B cell (primary cell): ENCODE measurements around the gene CRYBA1. TPM values are rescaled to one million over a fixed set of nuclear protein-coding genes. Genes with fewer than 3 reads are reported as not detected.

Experiments
- ATAC-seq: fragments of 200-7000 bp; cut with Tn5 transposase; one replicate; pipeline ENCODE4 v1.10.0; 2021; ENCODE audit warnings: low read depth, mild to moderate bottlenecking, moderate number of reproducible peaks, moderate library complexity
- CTCF ChIA-PET: fragments of 350-600 bp; sonication (Branson Sonifier 250); formaldehyde crosslinking; loops from one replicate; lab custom pipeline; 2021; ENCODE audit warnings: antibody characterized with exemption, inconsistent platforms; lab: Charles Lee
- POLR2A ChIA-PET: fragments of 350-600 bp; sonication (Branson Sonifier 250); formaldehyde crosslinking; loops from one replicate; lab custom pipeline; 2021; ENCODE audit warnings: antibody characterized with exemption; lab: Charles Lee
- DNase-seq: peaks from one replicate; pipeline ENCODE4 v3.0.0; 2013
- H2AFZ ChIP-seq: 2 replicates; pipeline ENCODE4 v1.6.1; 2012; ENCODE audit warnings: mild to moderate bottlenecking, low read depth, low read length; ENCODE audit not compliant: insufficient read depth, poor library complexity, severe bottlenecking
- H3K27ac ChIP-seq, 2 donors: 1 replicate in 1 of 2; 2 replicates in 1 of 2; pipeline ENCODE4 v1.5.1; 2012 to 2013; ENCODE audit warnings: low read length in 2 of 2, mild to moderate bottlenecking in 2 of 2, moderate library complexity in 1 of 2
- H3K27me3 ChIP-seq, 4 experiments: fragments of 200-600 bp in 1 of 4; sonication (generic) in 1 of 4; replicated peaks in 1 of 4; 1 replicate in 2 of 4; 2 replicates in 2 of 4; pipeline versions ENCODE4 v1.6.1 to v1.7.0; 2013 to 2016; ENCODE audit warnings: low read length in 3 of 4, mild to moderate bottlenecking in 2 of 4, mixed read lengths in 1 of 4, moderate library complexity in 1 of 4; ENCODE audit not compliant: insufficient read depth in 4 of 4, control insufficient read depth in 3 of 4; ENCODE audit errors: control extremely low read depth in 1 of 4
- H3K36me3 ChIP-seq, 2 experiments: replicated peaks in 1 of 2; 1 replicate in 1 of 2; 2 replicates in 1 of 2; pipeline versions ENCODE4 v1.6.1 to v1.7.1; 2013; ENCODE audit warnings: low read length in 1 of 2; ENCODE audit not compliant: insufficient read depth in 2 of 2, control insufficient read depth in 1 of 2; ENCODE audit errors: control extremely low read depth in 1 of 2, extremely low read depth in 1 of 2
- H3K4me1 ChIP-seq, 2 donors: fragments of 200-600 bp in 1 of 2; sonication (generic) in 1 of 2; 1 replicate in 1 of 2; 2 replicates in 1 of 2; pipeline versions ENCODE4 v1.5.1 to v1.6.1; 2013 to 2017; ENCODE audit warnings: low read length in 2 of 2; ENCODE audit not compliant: control insufficient read depth in 2 of 2, insufficient read depth in 2 of 2
- H3K4me2 ChIP-seq: replicated peaks from 2 replicates; pipeline ENCODE3; 2012; ENCODE audit warnings: mild to moderate bottlenecking, low read depth, low read length; ENCODE audit not compliant: poor library complexity, severe bottlenecking
- H3K4me3 ChIP-seq, 5 experiments: fragments of 200-600 bp in 1 of 5; sonication (generic) in 1 of 5; 1 replicate in 3 of 5; 2 replicates in 2 of 5; pipeline versions ENCODE4 v1.5.1 to v1.7.0; 2011 to 2016; ENCODE audit warnings: low read length in 4 of 5, mild to moderate bottlenecking in 4 of 5, low read depth in 2 of 5, control low read depth in 1 of 5, moderate library complexity in 1 of 5; ENCODE audit not compliant: insufficient read depth in 1 of 5; ENCODE audit errors: control extremely low read depth in 1 of 5, extremely low read depth in 1 of 5
- H3K79me2 ChIP-seq: fragments of 200-600 bp; sonication (generic); one replicate; pipeline ENCODE4 v1.6.0; 2016; ENCODE audit warnings: low read length; ENCODE audit not compliant: control insufficient read depth, insufficient read depth
- H3K9ac ChIP-seq: fragments of 200-600 bp; sonication (generic); 2 replicates; pipeline ENCODE4 v1.6.1; 2017; ENCODE audit warnings: mild to moderate bottlenecking, low read length, moderate library complexity
- H3K9me3 ChIP-seq, 3 donors: one replicate each; pipeline versions ENCODE4 v1.6.1 to v1.7.1; 2013; ENCODE audit warnings: low read length in 2 of 3; ENCODE audit not compliant: control insufficient read depth in 2 of 3, insufficient read depth in 1 of 3; ENCODE audit errors: control extremely low read depth in 1 of 3
- H4K20me1 ChIP-seq: 2 replicates; pipeline ENCODE4 v1.6.0; 2012; ENCODE audit warnings: mild to moderate bottlenecking, low read length; ENCODE audit not compliant: insufficient read depth, control insufficient read depth, poor library complexity, severe bottlenecking
- H3K27ac Mint-ChIP-seq: one replicate; pipeline ENCODE4 v1.8.0; 2021; ENCODE audit warnings: mixed read lengths
- H3K27me3 Mint-ChIP-seq: one replicate; pipeline ENCODE4 v1.8.0; 2021; ENCODE audit warnings: mixed read lengths
- H3K4me1 Mint-ChIP-seq: one replicate; pipeline ENCODE4 v1.8.0; 2021; ENCODE audit warnings: mixed read lengths
- H3K4me3 Mint-ChIP-seq: one replicate; pipeline ENCODE4 v1.8.0; 2021; ENCODE audit warnings: mixed read lengths
- H3K9me3 Mint-ChIP-seq: one replicate; pipeline ENCODE4 v1.8.0; 2022; ENCODE audit warnings: mixed read lengths; ENCODE audit not compliant: insufficient read depth
- EZH2 ChIP-seq: IDR thresholded peaks from 2 replicates; pipeline ENCODE4 v1.6.1; 2012; ENCODE audit warnings: borderline replicate concordance, low read depth, mild to moderate bottlenecking, moderate library complexity, low read length; ENCODE audit not compliant: insufficient read depth, poor library complexity, severe bottlenecking
- WGBS: methylation state at CpG from one replicate; pipeline ENCODE4 v1.1.5; 2013; ENCODE audit warnings: missing lambda C conversion rate; ENCODE audit not compliant: insufficient coverage; 5-methylcytosine and 5-hydroxymethylcytosine counted together
- intact Hi-C: fragments of 100-400 bp; cut with micrococcal nuclease; formaldehyde crosslinking; loops from one replicate; pipeline ENCODE4 v1.10.0; 2022
- polyA plus RNA-seq: library from polyadenylated mRNA; depleted of rRNA; stranded (reverse); fragments of >200 nt; gene quantifications from 2 replicates; pipeline ENCODE4 v1.2.3, GENCODE V29; 2012
- total RNA-seq, 2 donors: library from RNA; stranded (reverse); fragments of 120-200 nt in 1 of 2; gene quantifications; 1 replicate in 1 of 2; 2 replicates in 1 of 2; pipeline versions ENCODE4 v1.2.3 to v1.2.4, GENCODE V29; 2013 to 2022
- TF ChIP-seq, protein P1 (sequence below): fragments of 200-600 bp; IDR thresholded peaks from one replicate; pipeline ENCODE4 v1.8.0; 2022; ENCODE audit warnings: antibody characterized with exemption, mild to moderate bottlenecking

Gene CRYBA1
- total and polyA plus RNA-seq, 2 donors (not counting 1 experiment from before 2014, with no cell fraction given) = not detected

DNA sequence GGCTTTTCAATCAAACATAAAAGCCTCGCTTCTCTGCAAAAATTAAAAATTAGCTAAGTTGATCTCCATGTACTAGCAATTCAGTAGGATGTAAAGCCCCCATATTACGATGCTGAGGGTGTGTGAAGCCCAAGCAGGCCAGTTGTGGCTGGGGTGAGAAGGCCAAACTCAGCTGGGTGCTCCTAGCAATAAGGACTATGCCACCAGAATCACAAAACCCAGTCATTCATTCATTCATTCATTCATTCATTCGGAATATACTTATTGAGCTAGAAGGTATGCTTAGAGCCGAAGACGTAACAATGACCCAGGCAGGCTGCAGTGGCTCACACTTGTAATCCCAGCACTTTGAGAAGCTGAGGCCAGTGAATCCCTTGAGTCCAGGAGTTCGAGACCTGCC lies 3.9 kb upstream of the CRYBA1 start:
- H4K20me1 ChIP-seq = no peaks in the 10 kb centered on the region
- DNase-seq = no peak
- peaks cover 0 to 3% of the 10 kb centered on the region in 2 donors for H3K4me1 ChIP-seq
- no peaks in the 10 kb centered on the region for H3K27me3 ChIP-seq
- CTCF ChIA-PET = interaction anchor here (0.7 to 1.0 kb wide), 3 partner anchors 23 to 94 kb away, joined by 3 to 7 read pairs (median 3); no protein-coding TSS in a partner anchor
- no peaks in the 10 kb centered on the region for H3K36me3 ChIP-seq
- Mint-ChIP-seq H3K27me3 (no peaks in the 10 kb centered on the region), H3K27ac (no peak overlapping the region), H3K9me3 (no peaks in the 10 kb centered on the region), H3K4me3 (no peak overlapping the region), H3K4me1 (peaks cover 3% of the 10 kb centered on the region)
- no peak overlapping the region for H3K4me2 ChIP-seq
- 100% methylated on average over 3 of the region's 6 CpGs for WGBS
- no peak overlapping the region for H3K9ac ChIP-seq
- POLR2A ChIA-PET = no interaction called here
- H3K4me3 ChIP-seq = no peak overlapping the region
- H2AFZ ChIP-seq = no peak overlapping the region
- intact Hi-C loops = no loop called here
- H3K79me2 ChIP-seq = no peaks in the 10 kb centered on the region
- ATAC-seq = no peak
- TF ChIP-seq EZH2 = no peak
- TF ChIP-seq, protein P1, sequence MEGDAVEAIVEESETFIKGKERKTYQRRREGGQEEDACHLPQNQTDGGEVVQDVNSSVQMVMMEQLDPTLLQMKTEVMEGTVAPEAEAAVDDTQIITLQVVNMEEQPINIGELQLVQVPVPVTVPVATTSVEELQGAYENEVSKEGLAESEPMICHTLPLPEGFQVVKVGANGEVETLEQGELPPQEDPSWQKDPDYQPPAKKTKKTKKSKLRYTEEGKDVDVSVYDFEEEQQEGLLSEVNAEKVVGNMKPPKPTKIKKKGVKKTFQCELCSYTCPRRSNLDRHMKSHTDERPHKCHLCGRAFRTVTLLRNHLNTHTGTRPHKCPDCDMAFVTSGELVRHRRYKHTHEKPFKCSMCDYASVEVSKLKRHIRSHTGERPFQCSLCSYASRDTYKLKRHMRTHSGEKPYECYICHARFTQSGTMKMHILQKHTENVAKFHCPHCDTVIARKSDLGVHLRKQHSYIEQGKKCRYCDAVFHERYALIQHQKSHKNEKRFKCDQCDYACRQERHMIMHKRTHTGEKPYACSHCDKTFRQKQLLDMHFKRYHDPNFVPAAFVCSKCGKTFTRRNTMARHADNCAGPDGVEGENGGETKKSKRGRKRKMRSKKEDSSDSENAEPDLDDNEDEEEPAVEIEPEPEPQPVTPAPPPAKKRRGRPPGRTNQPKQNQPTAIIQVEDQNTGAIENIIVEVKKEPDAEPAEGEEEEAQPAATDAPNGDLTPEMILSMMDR = no peak
- no peaks in the 10 kb centered on the region for H3K9me3 ChIP-seq
- no peak overlapping the region for H3K27ac ChIP-seq

GRCh38 chr17:29243792-29244191 lies 2.9 kb upstream of the CRYBA1 start:
- Histone ChIP-seq H4K20me1 (no peaks in the 10 kb centered on the region), H3K4me2 (no peak overlapping the region), H3K79me2 (no peaks in the 10 kb centered on the region), H3K9me3 (no peaks in the 10 kb centered on the region), H3K4me3 (no peak overlapping the region), H2AFZ (no peak overlapping the region), H3K36me3 (no peaks in the 10 kb centered on the region), H3K27ac (no peak overlapping the region), H3K9ac (no peak overlapping the region), H3K27me3 (no peaks in the 10 kb centered on the region), H3K4me1 (no peaks in the 10 kb centered on the region)
- 89% methylated on average over 3 of the region's 4 CpGs for WGBS
- TF ChIP-seq, protein P1 = no peak
- no peak for TF ChIP-seq EZH2
- peaks cover 2% of the 10 kb centered on the region for H3K4me1 Mint-ChIP-seq
- POLR2A ChIA-PET = no interaction called here
- CTCF ChIA-PET = no interaction called here
- no peak for DNase-seq
- no peaks in the 10 kb centered on the region for H3K9me3 Mint-ChIP-seq
- no peak overlapping the region for H3K27ac Mint-ChIP-seq
- intact Hi-C loops = no loop called here
- H3K4me3 Mint-ChIP-seq = no peak overlapping the region
- no peak for ATAC-seq
- no peaks in the 10 kb centered on the region for H3K27me3 Mint-ChIP-seq
